HCT116 (cell line): ENCODE measurements around the gene ATP2A3. TPM values are rescaled to one million over a fixed set of nuclear protein-coding genes. Genes with fewer than 3 reads are reported as not detected.

Experiments used
- ATAC-seq: fragments of 200-7000 bp; cut with Tn5 transposase; 2 replicates; pipeline ENCODE4 v1.9.1; 2020; ENCODE audit warnings: mild to moderate bottlenecking, moderate library complexity
- BruUV-seq: library from RNA; stranded (reverse); fragments of 400-500 nt; replicated peaks from 2 replicates; lab custom pipeline; 2021; lab: Mats Ljungman, UMichigan
- CTCF ChIA-PET: fragments of 300-600 bp; sonication (Branson Sonifier 250); formaldehyde crosslinking; loops from one replicate; lab custom pipeline; 2021; ENCODE audit warnings: antibody characterized with exemption; lab: Charles Lee
- POLR2A ChIA-PET: fragments of 300-600, 350-600 bp; sonication (Branson Sonifier 250); formaldehyde crosslinking; loops from one replicate; lab custom pipeline; 2021; ENCODE audit warnings: antibody characterized with exemption; lab: Charles Lee
- RAD21 ChIA-PET, 2 experiments: fragments of 300-600 bp; sonication (Branson Sonifier 250); formaldehyde crosslinking; loops; one replicate each; lab custom pipeline; 2023; ENCODE audit warnings: low total read pairs in 2 of 2; ENCODE audit not compliant: uncharacterized antibody in 2 of 2, unreplicated experiment in 2 of 2, low non-redundant PET in 1 of 2; lab: Charles Lee
- DNase-seq: peaks from one replicate; pipeline ENCODE4 v3.0.0-alpha.2; 2010; ENCODE audit warnings: low read depth, low spot score
- H2AFZ ChIP-seq: fragments of 200-600 bp; shearing (Covaris generic), sonication (generic); 2 replicates; pipeline ENCODE4 v1.6.1; 2017; ENCODE audit warnings: low read depth, mixed run types, mixed read lengths, antibody characterized with exemption, low read length; ENCODE audit not compliant: poor library complexity, severe bottlenecking
- H3K27ac ChIP-seq: 2 replicates; pipeline ENCODE4 v1.5.1; 2012; ENCODE audit warnings: low read depth, low read length
- H3K27me3 ChIP-seq: fragments of 200-600 bp; sonication (generic); 2 replicates; pipeline ENCODE4 v1.6.1; 2016; ENCODE audit warnings: mixed run types, low read length, mixed read lengths; ENCODE audit not compliant: insufficient read depth
- H3K36me3 ChIP-seq, 2 experiments: fragments of 200-500 bp in 1 of 2; fragments of 200-600 bp in 1 of 2; sonication (Bioruptor generic) in 1 of 2; sonication (generic) in 1 of 2; 2 replicates each; pipeline versions ENCODE4 v1.5.1 to v1.6.1; 2014 to 2016; ENCODE audit warnings: low read length in 2 of 2, inconsistent platforms in 1 of 2, mixed read lengths in 1 of 2, mixed run types in 1 of 2; ENCODE audit not compliant: insufficient read depth in 2 of 2, control insufficient read depth in 1 of 2
- H3K4me1 ChIP-seq, 2 experiments: fragments of 200-600 bp in 1 of 2; sonication (generic) in 1 of 2; 2 replicates each; pipeline versions ENCODE4 v1.5.1 to v1.6.1; 2012 to 2017; ENCODE audit warnings: low read length in 2 of 2, inconsistent platforms in 1 of 2, mild to moderate bottlenecking in 1 of 2, mixed read lengths in 1 of 2, mixed run types in 1 of 2, moderate library complexity in 1 of 2; ENCODE audit not compliant: insufficient read depth in 2 of 2, control insufficient read depth in 1 of 2
- H3K4me2 ChIP-seq: fragments of 200-600 bp; sonication (generic); 2 replicates; pipeline ENCODE4 v1.6.1; 2017; ENCODE audit warnings: mixed run types, low read length, mixed read lengths
- H3K4me3 ChIP-seq, 2 experiments: fragments of 200-600 bp in 1 of 2; sonication (generic) in 1 of 2; replicated peaks in 1 of 2; 2 replicates each; pipeline ENCODE4 v1.5.1; 2011 to 2016; ENCODE audit warnings: low read length in 2 of 2, control low read depth in 1 of 2, low read depth in 1 of 2, mild to moderate bottlenecking in 1 of 2, mixed read lengths in 1 of 2, mixed run types in 1 of 2
- H3K79me2 ChIP-seq: fragments of 200-600 bp; sonication (generic); 2 replicates; pipeline ENCODE4 v1.6.1; 2017; ENCODE audit warnings: mild to moderate bottlenecking, mixed run types, low read length, moderate library complexity, mixed read lengths; ENCODE audit not compliant: insufficient read depth
- H3K9ac ChIP-seq: fragments of 200-600 bp; sonication (generic); 2 replicates; pipeline ENCODE4 v1.6.1; 2016; ENCODE audit warnings: low read length, mixed read lengths
- H3K9me2 ChIP-seq: fragments of 200-600 bp; sonication (generic), shearing (Covaris generic); 2 replicates; pipeline ENCODE4 v1.6.1; 2017; ENCODE audit warnings: mixed run types, mild to moderate bottlenecking, moderate library complexity; ENCODE audit not compliant: insufficient read depth
- H3K9me3 ChIP-seq, 2 experiments: fragments of 200-500 bp in 1 of 2; fragments of 200-600 bp in 1 of 2; sonication (Bioruptor generic) in 1 of 2; sonication (generic) in 1 of 2; 2 replicates each; pipeline ENCODE4 v1.6.1; 2014 to 2017; ENCODE audit warnings: low read length in 2 of 2, mixed read lengths in 2 of 2, inconsistent platforms in 1 of 2, low read depth in 1 of 2, mild to moderate bottlenecking in 1 of 2, mixed run types in 1 of 2, moderate library complexity in 1 of 2; ENCODE audit not compliant: control insufficient read depth in 1 of 2, insufficient read depth in 1 of 2
- H4K20me1 ChIP-seq: fragments of 200-600 bp; sonication (generic), shearing (Covaris generic); 2 replicates; pipeline ENCODE4 v1.6.1; 2017; ENCODE audit warnings: mixed run types, mild to moderate bottlenecking, moderate library complexity; ENCODE audit not compliant: insufficient read depth
- ATF3 ChIP-seq: IDR thresholded peaks from 2 replicates; pipeline ENCODE4 v1.6.1; 2012
- CBX3 ChIP-seq: IDR thresholded peaks from 2 replicates; pipeline ENCODE4 v1.6.1; 2012; ENCODE audit warnings: low read depth
- CEBPB ChIP-seq: IDR thresholded peaks from 2 replicates; pipeline ENCODE4 v1.6.1; 2012; ENCODE audit warnings: low read depth
- CTCF ChIP-seq, 3 experiments: fragments of 200-600 bp in 1 of 3; sonication (generic) in 1 of 3; IDR thresholded peaks in 2 of 3; conservative IDR thresholded peaks in 1 of 3; 2 replicates each; pipeline ENCODE4 v1.5.1; 2012 to 2017; ENCODE audit warnings: low read depth in 2 of 3, low read length in 2 of 3, antibody characterized with exemption in 1 of 3, borderline replicate concordance in 1 of 3, control low read depth in 1 of 3, mild to moderate bottlenecking in 1 of 3, mixed read lengths in 1 of 3, mixed run types in 1 of 3, moderate library complexity in 1 of 3; ENCODE audit not compliant: insufficient read depth in 1 of 3
- ELF1 ChIP-seq: IDR thresholded peaks from 2 replicates; pipeline ENCODE4 v1.6.1; 2012; ENCODE audit warnings: low read depth, borderline replicate concordance
- EZH2 ChIP-seq: fragments of 200-600 bp; sonication (generic); IDR thresholded peaks from 2 replicates; pipeline ENCODE4 v1.6.1; 2017; ENCODE audit warnings: antibody characterized with exemption, mixed run types
- EZH2phosphoT487 ChIP-seq: fragments of 200-600 bp; IDR thresholded peaks from 2 replicates; pipeline ENCODE4 v1.6.1; 2018; ENCODE audit warnings: antibody characterized with exemption, borderline replicate concordance
- FOSL1 ChIP-seq: IDR thresholded peaks from 2 replicates; pipeline ENCODE4 v1.6.1; 2012; ENCODE audit warnings: low read depth
- JUND ChIP-seq: IDR thresholded peaks from 2 replicates; pipeline ENCODE4 v1.6.1; 2012
- MAX ChIP-seq: IDR thresholded peaks from 2 replicates; pipeline ENCODE4 v1.6.1; 2012
- POLR2A ChIP-seq: IDR thresholded peaks from 2 replicates; pipeline ENCODE4 v1.7.0; 2011; ENCODE audit warnings: borderline replicate concordance; ENCODE audit not compliant: insufficient read depth, insufficient read length; ENCODE audit errors: extremely low read depth
- POLR2AphosphoS5 ChIP-seq: IDR thresholded peaks from 2 replicates; pipeline ENCODE4 v1.6.1; 2011; ENCODE audit warnings: mild to moderate bottlenecking, low read depth, low read length, moderate library complexity
- RAD21 ChIP-seq: IDR thresholded peaks from 2 replicates; pipeline ENCODE4 v1.6.1; 2012; ENCODE audit warnings: low read depth, mild to moderate bottlenecking
- REST ChIP-seq: IDR thresholded peaks from 2 replicates; pipeline ENCODE4 v1.6.1; 2012; ENCODE audit warnings: low read depth
- SIN3A ChIP-seq: IDR thresholded peaks from 2 replicates; pipeline ENCODE4 v1.6.1; 2012; ENCODE audit warnings: low read depth
- SP1 ChIP-seq: IDR thresholded peaks from 2 replicates; pipeline ENCODE4 v1.6.1; 2012; ENCODE audit warnings: low read depth
- TCF7L2 ChIP-seq: IDR thresholded peaks from 2 replicates; pipeline ENCODE4 v1.7.0; 2011; ENCODE audit warnings: borderline replicate concordance, inconsistent platforms; ENCODE audit not compliant: insufficient read depth, insufficient read length; ENCODE audit errors: extremely low read depth
- YY1 ChIP-seq: IDR thresholded peaks from 2 replicates; pipeline ENCODE4 v1.6.1; 2011; ENCODE audit warnings: low read length, low read depth, moderate library complexity, mild to moderate bottlenecking; ENCODE audit not compliant: insufficient replicate concordance; ENCODE audit errors: extremely low read depth
- ZNF274 ChIP-seq: fragments of 200-500 bp; sonication (Bioruptor generic); IDR thresholded peaks from 2 replicates; pipeline ENCODE4 v1.6.1; 2014; ENCODE audit warnings: mild to moderate bottlenecking, low read depth, low read length, inconsistent platforms
- intact Hi-C: fragments of 100-400 bp; cut with micrococcal nuclease; formaldehyde crosslinking; loops from 2 replicates; pipeline ENCODE4 v1.10.0; 2022
- total RNA-seq: library from RNA; stranded (reverse); gene quantifications from one replicate; pipeline ENCODE4 v1.2.1, GENCODE V29; 2021; ENCODE audit not compliant: unreplicated experiment

ATP2A3 gene
- total RNA-seq, 1 experiment from 2014 or later = 23.1 TPM

- Histone ChIP-seq H3K4me1 (no peaks in the 10 kb centered on the region), H3K9me3 (no peaks in the 10 kb centered on the region)
- no peak for ATAC-seq
Observed at GRCh38 chr17:3905017-3905520, 59.2 kb downstream of the ATP2A3 start.

More at GRCh38 chr17:3905017-3905520, 59.2 kb downstream of the ATP2A3 start:
- CTCF ChIA-PET = interaction anchor here (1.0 to 4.2 kb wide), 5 partner anchors 9 to 168 kb away, joined by 3 to 48 read pairs (median 6); partner anchors contain the start of gene NCBP3
- POLR2A ChIA-PET = no interaction called here
- Histone ChIP-seq H4K20me1 (no peaks in the 10 kb centered on the region), H3K79me2 (no peaks in the 10 kb centered on the region), H3K9ac (no peak overlapping the region), H2AFZ (no peak overlapping the region), H3K27me3 (no peaks in the 10 kb centered on the region), H3K36me3 (no peaks in the 10 kb centered on the region), H3K4me2 (no peak overlapping the region), H3K9me2 (no peaks in the 10 kb centered on the region), H3K27ac (no peak overlapping the region), H3K4me3 (no peak overlapping the region)
- RAD21 ChIA-PET = no interaction called here
- intact Hi-C loops = loop anchor here (5.0 kb wide), 1 partner anchor 168 kb away; no protein-coding TSS in a partner anchor
- BruUV-seq = no TSS peak
- TF ChIP-seq SIN3A (no peak), EZH2 (no peak), CTCF (IDR thresholded peaks at IDR 0.05 in 2 of 3, conservative IDR thresholded peaks at IDR 0.05 in 1 of 3; ENCODE audit: borderline replicate concordance in 1 of 3, insufficient read depth in 1 of 3, low read depth in 2 of 3, low read length in 2 of 3) (no peak), FOSL1 (no peak), MAX (no peak), JUND (no peak), POLR2AphosphoS5 (no peak), ATF3 (no peak), POLR2A (no peak), YY1 (no peak), EZH2phosphoT487 (no peak), SP1 (no peak), CEBPB (no peak), ELF1 (no peak), REST (no peak), CBX3 (no peak), TCF7L2 (no peak), RAD21 (no peak), ZNF274 (no peak)
- no peak for DNase-seq
